Testis (tissue), 2 donors: ENCODE results near the gene NRBP1.

Source experiments
- CTCF ChIP-seq, 3 experiments: fragments of 450-650 bp in 2 of 3; fragments of 200-600 bp in 1 of 3; sonication (generic) in 1 of 3; IDR thresholded peaks; one replicate each; pipeline ENCODE4 v1.5.1; 2016 to 2019; ENCODE audit warnings: antibody characterized with exemption in 3 of 3, mild to moderate bottlenecking in 2 of 3, moderate library complexity in 1 of 3
- POLR2A ChIP-seq: fragments of 450-650 bp; IDR thresholded peaks from one replicate; pipeline ENCODE4 v1.6.1; 2017; ENCODE audit warnings: antibody characterized with exemption, mild to moderate bottlenecking, moderate library complexity

- no peak for TF ChIP-seq CTCF (IDR thresholded peaks at IDR 0.05)
- TF ChIP-seq POLR2A: no peak
Measured at GRCh38 chr2:27448381-27448780, 19.9 kb downstream of the NRBP1 start.
